ENCODE data around the gene MCC.

The MCC gene

GRCh38 chr5:113150221-113150620 is 338.0 kb downstream of the MCC start:
- no peak for DNase-seq
- Histone ChIP-seq H2AFZ (ENCODE audit: low read length) (no peak overlapping the region), H3K9me2 (replicated peaks; ENCODE audit: insufficient read depth, low read length) (no peaks in the 10 kb centered on the region), H3K27me3 (replicated peaks; ENCODE audit: insufficient read depth, low read length) (no peaks in the 10 kb centered on the region), H3K4me1 (ENCODE audit: low read length) (no peaks in the 10 kb centered on the region), H4K20me1 (ENCODE audit: insufficient read depth, low read length) (no peaks in the 10 kb centered on the region), H3K27ac (ENCODE audit: low read length) (no peak overlapping the region), H3K79me2 (ENCODE audit: low read length) (peaks cover 93% of the 10 kb centered on the region), H3K36me3 (replicated peaks; ENCODE audit: insufficient read depth, low read length) (no peaks in the 10 kb centered on the region; the same call in 1 of the 2 replicates), H3K9ac (ENCODE audit: low read length) (no peak overlapping the region), H3F3A (ENCODE audit: insufficient read depth, low read length) (no peaks in the 10 kb centered on the region), H3K9me3 (replicated peaks; ENCODE audit: insufficient read depth, low read length) (no peaks in the 10 kb centered on the region), H3K4me2 (ENCODE audit: low read depth, low read length) (no peak overlapping the region), H3K4me3 (ENCODE audit: low read length) (no peak overlapping the region)
- no peak for TF ChIP-seq EZH2phosphoT487 (IDR thresholded peaks at IDR 0.05; ENCODE audit: low read length)
- TF ChIP-seq CTCF (IDR thresholded peaks at IDR 0.05; ENCODE audit: low read length): no peak
- no peak for TF ChIP-seq EZH2 (optimal IDR thresholded peaks at IDR 0.05; ENCODE audit: low read depth, low read length)

- TF ChIP-seq CTCF (IDR thresholded peaks at IDR 0.05; ENCODE audit: low read length): no peak
- TF ChIP-seq EZH2 (optimal IDR thresholded peaks at IDR 0.05; ENCODE audit: low read depth, low read length): no peak
- TF ChIP-seq EZH2phosphoT487 (IDR thresholded peaks at IDR 0.05; ENCODE audit: low read length): no peak
- H2AFZ ChIP-seq (ENCODE audit: low read length): no peak overlapping the region
- H3K79me2 ChIP-seq (ENCODE audit: low read length): peaks cover 94% of the 10 kb centered on the region
- no peaks in the 10 kb centered on the region for H3K9me2 ChIP-seq (replicated peaks; ENCODE audit: insufficient read depth, low read length)
- no peaks in the 10 kb centered on the region for H4K20me1 ChIP-seq (ENCODE audit: insufficient read depth, low read length)
- H3K4me3 ChIP-seq (ENCODE audit: low read length): no peak overlapping the region
- H3K9me3 ChIP-seq (replicated peaks; ENCODE audit: insufficient read depth, low read length): no peaks in the 10 kb centered on the region
- DNase-seq: no peak
- H3K4me1 ChIP-seq (ENCODE audit: low read length): no peaks in the 10 kb centered on the region
- no peak overlapping the region for H3K27ac ChIP-seq (ENCODE audit: low read length)
- H3K36me3 ChIP-seq (replicated peaks; ENCODE audit: insufficient read depth, low read length): no peaks in the 10 kb centered on the region; the same call in none of the 2 replicates
- H3K9ac ChIP-seq (ENCODE audit: low read length): no peak overlapping the region
- H3F3A ChIP-seq (ENCODE audit: insufficient read depth, low read length): no peaks in the 10 kb centered on the region
- no peaks in the 10 kb centered on the region for H3K27me3 ChIP-seq (replicated peaks; ENCODE audit: insufficient read depth, low read length)
- no peak overlapping the region for H3K4me2 ChIP-seq (ENCODE audit: low read depth, low read length)
Observed at GRCh38 chr5:113147537-113147936, 340.7 kb downstream of the MCC start.

- Histone ChIP-seq H3K9me2 (replicated peaks; ENCODE audit: insufficient read depth, low read length) (no peaks in the 10 kb centered on the region), H3K36me3 (replicated peaks; ENCODE audit: insufficient read depth, low read length) (no peaks in the 10 kb centered on the region; the same call in none of the 2 replicates), H3K4me2 (ENCODE audit: low read depth, low read length) (no peak overlapping the region), H3K9me3 (replicated peaks; ENCODE audit: insufficient read depth, low read length) (no peaks in the 10 kb centered on the region), H3K27ac (ENCODE audit: low read length) (no peak overlapping the region), H3K4me3 (ENCODE audit: low read length) (no peak overlapping the region), H3K9ac (ENCODE audit: low read length) (no peak overlapping the region), H3K27me3 (replicated peaks; ENCODE audit: insufficient read depth, low read length) (no peaks in the 10 kb centered on the region), H2AFZ (ENCODE audit: low read length) (no peak overlapping the region), H3F3A (ENCODE audit: insufficient read depth, low read length) (no peaks in the 10 kb centered on the region), H3K4me1 (ENCODE audit: low read length) (no peaks in the 10 kb centered on the region), H4K20me1 (ENCODE audit: insufficient read depth, low read length) (0 out of 2 replicates have a peak, but pooled peaks cover 1% of the 10 kb centered on the region), H3K79me2 (ENCODE audit: low read length) (peaks cover 94% of the 10 kb centered on the region)
- TF ChIP-seq EZH2 (optimal IDR thresholded peaks at IDR 0.05; ENCODE audit: low read depth, low read length) (no peak), EZH2phosphoT487 (IDR thresholded peaks at IDR 0.05; ENCODE audit: low read length) (no peak), CTCF (IDR thresholded peaks at IDR 0.05; ENCODE audit: low read length) (no peak)
- DNase-seq: no peak
Observed at GRCh38 chr5:113147101-113147508, 341.1 kb downstream of the MCC start.

Data from MM.1S (cell line).